Measurements from ENCODE around the gene PDZD7.
A peak's percentile ranks its signal among the peaks of the same experiment; 100 is the strongest.

Gene PDZD7

GRCh38 chr10:101031796-101032636, 1.1 kb upstream of the PDZD7 start:
- Histone ChIP-seq H3K9me3 (ENCODE audit: insufficient read depth, low read length) (no peaks in the 10 kb centered on the region), H3K9ac (ENCODE audit: insufficient read length, low read depth) (peak overlapping the region; percentile 74), H3K36me3 (ENCODE audit: insufficient read depth, insufficient read length, low read length) (peaks cover 23% of the 10 kb centered on the region), H3K4me3 (ENCODE audit: insufficient read length, low read depth) (peak overlapping the region; percentile 62), H3K4me1 (ENCODE audit: insufficient read depth, insufficient read length) (peaks cover 10% of the 10 kb centered on the region), H3K27me3 (ENCODE audit: insufficient read depth, insufficient read length) (no peaks in the 10 kb centered on the region)
- DNase-seq (ENCODE audit: low read depth, low spot score), result no peak
- TF ChIP-seq ZNF274 (IDR thresholded peaks at IDR 0.05; ENCODE audit: low read depth, low read length) (no peak), SUZ12 (IDR thresholded peaks at IDR 0.05; ENCODE audit: extremely low read depth, insufficient read depth, insufficient read length) (no peak), YY1 (IDR thresholded peaks at IDR 0.05; ENCODE audit: insufficient read depth, insufficient read length) (no peak)

GRCh38 chr10:101030496-101031127, 317 bp downstream of the PDZD7 start:
- no peak for TF ChIP-seq SUZ12 (IDR thresholded peaks at IDR 0.05; ENCODE audit: extremely low read depth, insufficient read depth, insufficient read length)
- no peak for TF ChIP-seq YY1 (IDR thresholded peaks at IDR 0.05; ENCODE audit: insufficient read depth, insufficient read length)
- TF ChIP-seq ZNF274 (IDR thresholded peaks at IDR 0.05; ENCODE audit: low read depth, low read length), result no peak
- no peak for DNase-seq (ENCODE audit: low read depth, low spot score)
- peak overlapping the region; percentile 62 for H3K4me3 ChIP-seq (ENCODE audit: insufficient read length, low read depth)
- peak overlapping the region; percentile 79 for H3K9ac ChIP-seq (ENCODE audit: insufficient read length, low read depth)
- H3K9me3 ChIP-seq (ENCODE audit: insufficient read depth, low read length), result no peaks in the 10 kb centered on the region
- peaks cover 13% of the 10 kb centered on the region for H3K4me1 ChIP-seq (ENCODE audit: insufficient read depth, insufficient read length)
- H3K36me3 ChIP-seq (ENCODE audit: insufficient read depth, insufficient read length, low read length), result peaks cover 10% of the 10 kb centered on the region
- no peaks in the 10 kb centered on the region for H3K27me3 ChIP-seq (ENCODE audit: insufficient read depth, insufficient read length)

GRCh38 chr10:101029520-101030295, 1.2 kb downstream of the PDZD7 start:
- no peak for DNase-seq (ENCODE audit: low read depth, low spot score)
- H3K9me3 ChIP-seq (ENCODE audit: insufficient read depth, low read length), result no peaks in the 10 kb centered on the region
- H3K4me3 ChIP-seq (ENCODE audit: insufficient read length, low read depth), result peak overlapping the region; percentile 50
- peaks cover 13% of the 10 kb centered on the region for H3K4me1 ChIP-seq (ENCODE audit: insufficient read depth, insufficient read length)
- no peaks in the 10 kb centered on the region for H3K27me3 ChIP-seq (ENCODE audit: insufficient read depth, insufficient read length)
- no peak for TF ChIP-seq YY1 (IDR thresholded peaks at IDR 0.05; ENCODE audit: insufficient read depth, insufficient read length)
- TF ChIP-seq SUZ12 (IDR thresholded peaks at IDR 0.05; ENCODE audit: extremely low read depth, insufficient read depth, insufficient read length), result no peak
- no peak for TF ChIP-seq ZNF274 (IDR thresholded peaks at IDR 0.05; ENCODE audit: low read depth, low read length)
- peak overlapping the region; percentile 79 for H3K9ac ChIP-seq (ENCODE audit: insufficient read length, low read depth)
- H3K36me3 ChIP-seq (ENCODE audit: insufficient read depth, insufficient read length, low read length), result peaks cover 4% of the 10 kb centered on the region

GRCh38 chr10:101028446-101029337, 2.2 kb downstream of the PDZD7 start:
- H3K9me3 ChIP-seq (ENCODE audit: insufficient read depth, low read length), result no peaks in the 10 kb centered on the region
- H3K4me3 ChIP-seq (ENCODE audit: insufficient read length, low read depth), result no peak overlapping the region
- no peaks in the 10 kb centered on the region for H3K27me3 ChIP-seq (ENCODE audit: insufficient read depth, insufficient read length)
- no peak overlapping the region for H3K9ac ChIP-seq (ENCODE audit: insufficient read length, low read depth)
- peaks cover 13% of the 10 kb centered on the region for H3K4me1 ChIP-seq (ENCODE audit: insufficient read depth, insufficient read length)
- DNase-seq (ENCODE audit: low read depth, low spot score), result no peak
- H3K36me3 ChIP-seq (ENCODE audit: insufficient read depth, insufficient read length, low read length), result peaks cover 2% of the 10 kb centered on the region
- no peak for TF ChIP-seq YY1 (IDR thresholded peaks at IDR 0.05; ENCODE audit: insufficient read depth, insufficient read length)

- Histone ChIP-seq H3K9ac (ENCODE audit: insufficient read length, low read depth) (no peak overlapping the region), H3K9me3 (ENCODE audit: insufficient read depth, low read length) (no peaks in the 10 kb centered on the region), H3K4me1 (ENCODE audit: insufficient read depth, insufficient read length) (peaks cover 13% of the 10 kb centered on the region), H3K36me3 (ENCODE audit: insufficient read depth, insufficient read length, low read length) (peaks cover 2% of the 10 kb centered on the region), H3K27me3 (ENCODE audit: insufficient read depth, insufficient read length) (no peaks in the 10 kb centered on the region), H3K4me3 (ENCODE audit: insufficient read length, low read depth) (no peak overlapping the region)
- TF ChIP-seq SUZ12 (IDR thresholded peaks at IDR 0.05; ENCODE audit: extremely low read depth, insufficient read depth, insufficient read length) (no peak), ZNF274 (IDR thresholded peaks at IDR 0.05; ENCODE audit: low read depth, low read length) (no peak), YY1 (IDR thresholded peaks at IDR 0.05; ENCODE audit: insufficient read depth, insufficient read length) (no peak)
- DNase-seq (ENCODE audit: low read depth, low spot score), result no peak
Measured at GRCh38 chr10:101027106-101027720, 3.7 kb downstream of the PDZD7 start.

- TF ChIP-seq ZNF274 (IDR thresholded peaks at IDR 0.05; ENCODE audit: low read depth, low read length) (no peak), YY1 (IDR thresholded peaks at IDR 0.05; ENCODE audit: insufficient read depth, insufficient read length) (no peak), SUZ12 (IDR thresholded peaks at IDR 0.05; ENCODE audit: extremely low read depth, insufficient read depth, insufficient read length) (no peak)
- H3K36me3 ChIP-seq (ENCODE audit: insufficient read depth, insufficient read length, low read length), result peaks cover 2% of the 10 kb centered on the region
- H3K4me3 ChIP-seq (ENCODE audit: insufficient read length, low read depth), result no peak overlapping the region
- no peak overlapping the region for H3K9ac ChIP-seq (ENCODE audit: insufficient read length, low read depth)
- H3K4me1 ChIP-seq (ENCODE audit: insufficient read depth, insufficient read length), result peaks cover 10% of the 10 kb centered on the region
- peaks cover 11% of the 10 kb centered on the region for H3K27me3 ChIP-seq (ENCODE audit: insufficient read depth, insufficient read length)
- DNase-seq (ENCODE audit: low read depth, low spot score), result no peak
- H3K9me3 ChIP-seq (ENCODE audit: insufficient read depth, low read length), result no peaks in the 10 kb centered on the region
Measured at GRCh38 chr10:101022967-101023705, 7.8 kb downstream of the PDZD7 start.
